H9 (cell line): ENCODE data around the gene DENND1A. TPM values are rescaled to one million over a fixed set of nuclear protein-coding genes. Genes with fewer than 3 reads are reported as not detected.

Experiments
- DNase-seq: peaks from one replicate; pipeline ENCODE4 v3.0.0-alpha.2; 2017
- H2AFZ ChIP-seq: one replicate; pipeline ENCODE4 v1.6.1; 2013; ENCODE audit warnings: mild to moderate bottlenecking, low read length, control low read depth, moderate library complexity
- H2AK5ac ChIP-seq: 2 replicates; pipeline ENCODE4 v1.6.1; 2013; ENCODE audit warnings: low read length, control low read depth, mixed read lengths; ENCODE audit not compliant: insufficient read length
- H2BK120ac ChIP-seq: one replicate; pipeline ENCODE4 v1.6.1; 2013; ENCODE audit warnings: low read depth, mild to moderate bottlenecking, low read length, control low read depth, inconsistent platforms; ENCODE audit not compliant: poor library complexity, severe bottlenecking
- H2BK12ac ChIP-seq: 2 replicates; pipeline ENCODE4 v1.6.1; 2013; ENCODE audit warnings: low read length, control low read depth, mixed read lengths, low read depth; ENCODE audit not compliant: insufficient read length
- H2BK15ac ChIP-seq: 2 replicates; pipeline ENCODE4 v1.6.1; 2013; ENCODE audit warnings: low read depth, low read length, control low read depth
- H2BK20ac ChIP-seq: one replicate; pipeline ENCODE4 v1.6.1; 2013; ENCODE audit warnings: low read depth, mild to moderate bottlenecking, low read length, control low read depth, inconsistent platforms; ENCODE audit not compliant: poor library complexity, severe bottlenecking
- H2BK5ac ChIP-seq: 2 replicates; pipeline ENCODE4 v1.6.1; 2013; ENCODE audit warnings: low read length, control low read depth, mixed read lengths; ENCODE audit not compliant: insufficient read length
- H3K14ac ChIP-seq: 2 replicates; pipeline ENCODE4 v1.6.1; 2013; ENCODE audit warnings: low read length, control low read depth; ENCODE audit not compliant: insufficient read depth
- H3K18ac ChIP-seq: 2 replicates; pipeline ENCODE4 v1.6.1; 2013; ENCODE audit warnings: low read depth, mild to moderate bottlenecking, mixed read lengths, low read length, control low read depth; ENCODE audit not compliant: insufficient read length
- H3K23ac ChIP-seq: 2 replicates; pipeline ENCODE4 v1.6.1; 2013; ENCODE audit warnings: low read length, control low read depth, mixed read lengths, low read depth; ENCODE audit not compliant: insufficient read length
- H3K23me2 ChIP-seq: 2 replicates; pipeline ENCODE4 v1.6.1; 2013; ENCODE audit warnings: low read depth, mild to moderate bottlenecking, mixed read lengths, low read length, control low read depth; ENCODE audit not compliant: insufficient read length, poor library complexity, severe bottlenecking
- H3K27ac ChIP-seq: 2 replicates; pipeline ENCODE4 v1.5.1; 2013; ENCODE audit warnings: low read length, control low read depth, mixed read lengths, low read depth; ENCODE audit not compliant: insufficient read length
- H3K27me3 ChIP-seq: 2 replicates; pipeline ENCODE4 v1.6.1; 2013; ENCODE audit warnings: low read length, control low read depth, inconsistent platforms; ENCODE audit not compliant: insufficient read depth
- H3K4ac ChIP-seq: 2 replicates; pipeline ENCODE4 v1.6.1; 2013; ENCODE audit warnings: low read depth, mild to moderate bottlenecking, control low read depth, inconsistent platforms, low read length, moderate library complexity
- H3K4me1 ChIP-seq: 2 replicates; pipeline ENCODE4 v1.6.1; 2013; ENCODE audit warnings: low read length, control low read depth, inconsistent platforms; ENCODE audit not compliant: insufficient read depth
- H3K4me2 ChIP-seq: 2 replicates; pipeline ENCODE4 v1.6.1; 2013; ENCODE audit warnings: low read length, control low read depth, mixed read lengths; ENCODE audit not compliant: insufficient read length, insufficient read depth
- H3K56ac ChIP-seq: 2 replicates; pipeline ENCODE4 v1.6.1; 2013; ENCODE audit warnings: low read depth, mild to moderate bottlenecking, mixed read lengths, low read length, control low read depth; ENCODE audit not compliant: insufficient read length
- H3K79me1 ChIP-seq: 2 replicates; pipeline ENCODE4 v1.6.1; 2013; ENCODE audit warnings: low read depth, mild to moderate bottlenecking, moderate library complexity, low read length, control low read depth, inconsistent platforms; ENCODE audit not compliant: insufficient read depth, poor library complexity, severe bottlenecking
- H3K79me2 ChIP-seq: 2 replicates; pipeline ENCODE4 v1.6.1; 2013; ENCODE audit warnings: low read length, control low read depth, inconsistent platforms; ENCODE audit not compliant: insufficient read depth
- H3K9ac ChIP-seq: 2 replicates; pipeline ENCODE4 v1.6.1; 2013; ENCODE audit warnings: low read length, control low read depth, mixed read lengths; ENCODE audit not compliant: insufficient read length; ENCODE audit errors: extremely low read depth
- H3K9me3 ChIP-seq: one replicate; pipeline ENCODE4 v1.6.1; 2013; ENCODE audit warnings: low read depth, low read length, inconsistent platforms; ENCODE audit not compliant: control insufficient read depth
- H3T11ph ChIP-seq: one replicate; pipeline ENCODE4 v1.6.1; 2013; ENCODE audit warnings: mild to moderate bottlenecking, low read length, control low read depth, inconsistent platforms
- H4K20me1 ChIP-seq: one replicate; pipeline ENCODE4 v1.6.1; 2013; ENCODE audit not compliant: control insufficient read depth, insufficient read length, insufficient read depth
- H4K5ac ChIP-seq: 2 replicates; pipeline ENCODE4 v1.6.1; 2013; ENCODE audit warnings: low read depth, mild to moderate bottlenecking, mixed read lengths, low read length, control low read depth; ENCODE audit not compliant: insufficient read length
- H4K8ac ChIP-seq: replicated peaks from 2 replicates; pipeline ENCODE4 v1.6.1; 2013; ENCODE audit warnings: low read length, control low read depth, mixed read lengths, low read depth; ENCODE audit not compliant: insufficient read length
- H4K91ac ChIP-seq: 2 replicates; pipeline ENCODE4 v1.6.1; 2013; ENCODE audit warnings: low read depth, mild to moderate bottlenecking, moderate library complexity, mixed read lengths, low read length, control low read depth; ENCODE audit not compliant: insufficient read length
- H3K27ac Mint-ChIP-seq, 3 experiments: 2 replicates in 2 of 3; 3 replicates in 1 of 3; pipeline ENCODE4 v1.8.0; 2020 to 2021; ENCODE audit warnings: mixed read lengths in 3 of 3, mild to moderate bottlenecking in 1 of 3, moderate library complexity in 1 of 3
- H3K27me3 Mint-ChIP-seq: 2 replicates; pipeline ENCODE4 v1.8.0; 2021; ENCODE audit warnings: low read depth, mild to moderate bottlenecking, moderate library complexity, mixed read lengths
- H3K36me3 Mint-ChIP-seq, 3 experiments: 2 replicates in 2 of 3; 3 replicates in 1 of 3; pipeline ENCODE4 v1.8.0; 2020 to 2021; ENCODE audit warnings: low read depth in 3 of 3, mixed read lengths in 3 of 3; ENCODE audit not compliant: insufficient read depth in 1 of 3
- H3K4me1 Mint-ChIP-seq, 2 experiments: 2 replicates each; pipeline ENCODE4 v1.8.0; 2020; ENCODE audit warnings: mixed read lengths in 2 of 2
- H3K4me3 Mint-ChIP-seq, 2 experiments: 2 replicates in 1 of 2; 3 replicates in 1 of 2; pipeline ENCODE4 v1.8.0; 2020 to 2021; ENCODE audit warnings: mild to moderate bottlenecking in 2 of 2, mixed read lengths in 2 of 2, moderate library complexity in 1 of 2
- H3K9me3 Mint-ChIP-seq, 2 experiments: 2 replicates in 1 of 2; 3 replicates in 1 of 2; pipeline ENCODE4 v1.8.0; 2020; ENCODE audit warnings: mild to moderate bottlenecking in 2 of 2, mixed read lengths in 2 of 2, moderate library complexity in 1 of 2
- WGBS: extraction: QIAGEN DNeasy Blood & Tissue Kit; methylation state at CpG from one replicate; pipeline ENCODE4 v1.1.7; 2013; ENCODE audit warnings: missing lambda C conversion rate, low lambda C conversion rate, mixed read lengths; ENCODE audit not compliant: insufficient read length; ENCODE audit errors: extremely low coverage; 5-methylcytosine and 5-hydroxymethylcytosine counted together
- total RNA-seq: library from RNA; stranded (reverse); gene quantifications from 2 replicates; pipeline ENCODE4 v1.2.1, GENCODE V29; 2021
- TF ChIP-seq, protein P1 (sequence below): fragments of 200-600 bp; sonication (generic); conservative IDR thresholded peaks from 3 replicates; pipeline ENCODE4 v1.8.0; 2021; ENCODE audit warnings: antibody characterized with exemption, mild to moderate bottlenecking

DENND1A gene
- total RNA-seq, 1 experiment from 2014 or later, result 20.4 TPM

GRCh38 chr9:123630233-123630632 lies 299.7 kb downstream of the DENND1A start:
- Histone ChIP-seq H3K4me2 (no peak overlapping the region), H3K27me3 (no peaks in the 10 kb centered on the region), H3K9ac (no peak overlapping the region), H4K8ac (no peak overlapping the region), H3K23me2 (no peaks in the 10 kb centered on the region), H3K18ac (no peak overlapping the region), H2BK20ac (no peak overlapping the region), H3K4me1 (no peaks in the 10 kb centered on the region), H2BK15ac (no peak overlapping the region), H3K79me1 (no peaks in the 10 kb centered on the region), H4K20me1 (no peaks in the 10 kb centered on the region), H2BK12ac (no peak overlapping the region), H2BK5ac (no peak overlapping the region), H4K91ac (no peak overlapping the region), H3K23ac (no peak overlapping the region), H2AFZ (no peak overlapping the region), H3K14ac (no peak overlapping the region), H3T11ph (no peak overlapping the region), H3K9me3 (no peaks in the 10 kb centered on the region), H4K5ac (no peak overlapping the region), H3K27ac (no peak overlapping the region), H3K4ac (no peak overlapping the region), H3K79me2 (no peaks in the 10 kb centered on the region), H2AK5ac (no peak overlapping the region), H3K56ac (no peak overlapping the region), H2BK120ac (no peak overlapping the region)
- Mint-ChIP-seq H3K27me3 (no peaks in the 10 kb centered on the region), H3K4me3 (no peak overlapping the region), H3K27ac (0 out of 7 replicates have a peak overlapping the region, but pooled peaks of 1 of the 3 experiments have one; percentile 66), H3K9me3 (no peaks in the 10 kb centered on the region), H3K36me3 (peaks cover 0 to 5% (median 4%) of the 10 kb centered on the region in 3 experiments; a peak in 2 of 7 replicates), H3K4me1 (peaks cover 0 to 3% of the 10 kb centered on the region in 2 experiments; a peak in 1 of 4 replicates)
- TF ChIP-seq, protein P1, sequence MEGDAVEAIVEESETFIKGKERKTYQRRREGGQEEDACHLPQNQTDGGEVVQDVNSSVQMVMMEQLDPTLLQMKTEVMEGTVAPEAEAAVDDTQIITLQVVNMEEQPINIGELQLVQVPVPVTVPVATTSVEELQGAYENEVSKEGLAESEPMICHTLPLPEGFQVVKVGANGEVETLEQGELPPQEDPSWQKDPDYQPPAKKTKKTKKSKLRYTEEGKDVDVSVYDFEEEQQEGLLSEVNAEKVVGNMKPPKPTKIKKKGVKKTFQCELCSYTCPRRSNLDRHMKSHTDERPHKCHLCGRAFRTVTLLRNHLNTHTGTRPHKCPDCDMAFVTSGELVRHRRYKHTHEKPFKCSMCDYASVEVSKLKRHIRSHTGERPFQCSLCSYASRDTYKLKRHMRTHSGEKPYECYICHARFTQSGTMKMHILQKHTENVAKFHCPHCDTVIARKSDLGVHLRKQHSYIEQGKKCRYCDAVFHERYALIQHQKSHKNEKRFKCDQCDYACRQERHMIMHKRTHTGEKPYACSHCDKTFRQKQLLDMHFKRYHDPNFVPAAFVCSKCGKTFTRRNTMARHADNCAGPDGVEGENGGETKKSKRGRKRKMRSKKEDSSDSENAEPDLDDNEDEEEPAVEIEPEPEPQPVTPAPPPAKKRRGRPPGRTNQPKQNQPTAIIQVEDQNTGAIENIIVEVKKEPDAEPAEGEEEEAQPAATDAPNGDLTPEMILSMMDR, result no peak
- no peak for DNase-seq
- no CpG with 5 or more reads among the region's 9 CpGs for WGBS
